Liver (tissue), 9 donors: ENCODE data around the gene CUX1. TPM values are rescaled to one million over a fixed set of nuclear protein-coding genes. Genes with fewer than 3 reads are reported as not detected.

Source experiments
- DNase-seq: peaks from one replicate; pipeline ENCODE4 v3.0.0-alpha.2; 2017; ENCODE audit warnings: low spot score
- H3K27ac ChIP-seq, 2 donors: one replicate each; pipeline ENCODE4 v1.7.0; 2013; ENCODE audit warnings: inconsistent platforms in 2 of 2, low read length in 2 of 2, control low read depth in 1 of 2, low read depth in 1 of 2, mild to moderate bottlenecking in 1 of 2
- H3K27me3 ChIP-seq, 4 donors: one replicate each; pipeline versions ENCODE4 v1.6.1 to v1.7.0; 2013; ENCODE audit warnings: low read length in 3 of 4, inconsistent platforms in 1 of 4, mild to moderate bottlenecking in 1 of 4, moderate library complexity in 1 of 4; ENCODE audit not compliant: control insufficient read depth in 4 of 4, insufficient read depth in 4 of 4
- H3K36me3 ChIP-seq, 4 donors: one replicate each; pipeline versions ENCODE4 v1.6.1 to v1.7.0; 2013; ENCODE audit warnings: low read length in 3 of 4, mild to moderate bottlenecking in 3 of 4, low read depth in 1 of 4, moderate library complexity in 1 of 4; ENCODE audit not compliant: control insufficient read depth in 4 of 4, insufficient read depth in 3 of 4
- H3K4me1 ChIP-seq, 4 donors: one replicate each; pipeline versions ENCODE4 v1.6.1 to v1.7.0; 2013; ENCODE audit warnings: low read length in 3 of 4, mild to moderate bottlenecking in 3 of 4, moderate library complexity in 1 of 4; ENCODE audit not compliant: control insufficient read depth in 4 of 4, insufficient read depth in 4 of 4
- H3K4me3 ChIP-seq, 3 donors: one replicate each; pipeline versions ENCODE4 v1.6.1 to v1.7.0; 2013; ENCODE audit warnings: low read length in 3 of 3, control low read depth in 1 of 3, low read depth in 1 of 3, mild to moderate bottlenecking in 1 of 3
- H3K9ac ChIP-seq, 2 donors: one replicate each; pipeline ENCODE4 v1.7.0; 2013; ENCODE audit warnings: low read length in 2 of 2, mild to moderate bottlenecking in 2 of 2, moderate library complexity in 2 of 2, control low read depth in 1 of 2, low read depth in 1 of 2
- H3K9me3 ChIP-seq, 4 donors: one replicate each; pipeline versions ENCODE4 v1.6.1 to v1.7.0; 2013; ENCODE audit warnings: low read length in 3 of 4; ENCODE audit not compliant: control insufficient read depth in 4 of 4
- ATF3 ChIP-seq: IDR thresholded peaks from 2 replicates; pipeline ENCODE4 v1.6.1; 2016; ENCODE audit warnings: antibody characterized with exemption
- EGR1 ChIP-seq, 2 donors: IDR thresholded peaks; 2 replicates each; pipeline ENCODE4 v1.6.1; 2016 to 2018; ENCODE audit warnings: antibody characterized with exemption in 2 of 2, low read depth in 2 of 2
- FOXA1 ChIP-seq: IDR thresholded peaks from 2 replicates; pipeline ENCODE4 v1.6.1; 2016; ENCODE audit warnings: antibody characterized with exemption
- FOXA2 ChIP-seq: IDR thresholded peaks from 2 replicates; pipeline ENCODE4 v1.6.1; 2016; ENCODE audit warnings: antibody characterized with exemption
- GABPA ChIP-seq, 2 donors: IDR thresholded peaks in 1 of 2; conservative IDR thresholded peaks in 1 of 2; 2 replicates each; pipeline ENCODE4 v1.6.1; 2016; ENCODE audit warnings: antibody characterized with exemption in 2 of 2, mild to moderate bottlenecking in 1 of 2, moderate library complexity in 1 of 2
- HNF4A ChIP-seq, 2 donors: conservative IDR thresholded peaks; 2 replicates each; pipeline ENCODE4 v1.6.1; 2016; ENCODE audit warnings: antibody characterized with exemption in 2 of 2, mild to moderate bottlenecking in 2 of 2
- HNF4G ChIP-seq: IDR thresholded peaks from 2 replicates; pipeline ENCODE4 v1.6.1; 2016; ENCODE audit warnings: antibody characterized with exemption
- JUND ChIP-seq, 2 donors: IDR thresholded peaks; 2 replicates each; pipeline ENCODE4 v1.6.1; 2016; ENCODE audit warnings: antibody characterized with exemption in 2 of 2
- NR2F2 ChIP-seq: IDR thresholded peaks from 2 replicates; pipeline ENCODE4 v1.6.1; 2016; ENCODE audit warnings: antibody characterized with exemption
- RAD21 ChIP-seq, 2 donors: IDR thresholded peaks; 2 replicates each; pipeline ENCODE4 v1.6.1; 2016; ENCODE audit warnings: antibody characterized with exemption in 2 of 2, mild to moderate bottlenecking in 2 of 2
- REST ChIP-seq: IDR thresholded peaks from 2 replicates; pipeline ENCODE4 v1.6.1; 2016; ENCODE audit warnings: antibody characterized with exemption, mild to moderate bottlenecking
- RXRA ChIP-seq, 2 donors: IDR thresholded peaks; 2 replicates each; pipeline ENCODE4 v1.6.1; 2017 to 2018; ENCODE audit warnings: antibody characterized with exemption in 2 of 2, mild to moderate bottlenecking in 1 of 2
- SP1 ChIP-seq: IDR thresholded peaks from 2 replicates; pipeline ENCODE4 v1.6.1; 2018; ENCODE audit warnings: antibody characterized with exemption, mild to moderate bottlenecking
- TAF1 ChIP-seq: conservative IDR thresholded peaks from 2 replicates; pipeline ENCODE4 v1.6.1; 2016; ENCODE audit warnings: antibody characterized with exemption, mild to moderate bottlenecking
- YY1 ChIP-seq: IDR thresholded peaks from 2 replicates; pipeline ENCODE4 v1.6.1; 2016; ENCODE audit warnings: antibody characterized with exemption, mild to moderate bottlenecking
- WGBS: extraction: QIAGEN DNeasy Blood & Tissue Kit; methylation state at CpG from one replicate; pipeline ENCODE4 v1.1.7; 2013; 5-methylcytosine and 5-hydroxymethylcytosine counted together
- polyA plus RNA-seq, 2 donors: library from polyadenylated mRNA; stranded (reverse) in 1 of 2; unstranded in 1 of 2; fragments of 200-250 nt in 1 of 2; fragments of >200 nt in 1 of 2; fragmentation: Nextera tagmentation in 1 of 2; extraction: Ambion mirVana in 1 of 2; gene quantifications; one replicate each; pipeline versions ENCODE4 v1.2.1 to v1.2.3, GENCODE V29; 2013 to 2015
- total RNA-seq, 2 donors: library from RNA; depleted of rRNA; stranded (reverse); fragments of >200 nt; gene quantifications; one replicate each; pipeline ENCODE4 v1.2.3, GENCODE V29; 2014
- TF ChIP-seq, protein P1 (sequence below): IDR thresholded peaks from 2 replicates; pipeline ENCODE4 v1.6.1; 2016; ENCODE audit warnings: antibody characterized with exemption
- TF ChIP-seq, protein P2 (sequence below): fragments of 150-350 bp; IDR thresholded peaks from 2 replicates; pipeline ENCODE4 v1.5.1; 2017; ENCODE audit warnings: improper control_type of control experiment, low read depth, low read length; ENCODE audit not compliant: missing input control
- TF ChIP-seq, protein P3 (sequence below): IDR thresholded peaks from 2 replicates; pipeline ENCODE4 v1.6.1; 2016; ENCODE audit warnings: antibody characterized with exemption
- donor health status: healthy.
- donor health status: healthy.
- donor health status: healthy.
- donor health status: healthy.
- donor health status: healthy.

The CUX1 gene
- total and polyA plus RNA-seq, 4 donors = 18.6 to 40.6 (median 21.4) TPM

GRCh38 chr7:101826081-101826835 is 8.8 kb downstream of the CUX1 start:
- no peak overlapping the region for H3K4me3 ChIP-seq
- H3K27me3 ChIP-seq = no peaks in the 10 kb centered on the region
- H3K27ac ChIP-seq = no peak overlapping the region
- H3K36me3 ChIP-seq = no peaks in the 10 kb centered on the region
- 93% methylated on average over 15 of the region's 15 CpGs for whole genome bisulfite sequencing
- no peak overlapping the region for H3K9ac ChIP-seq
- no peaks in the 10 kb centered on the region for H3K9me3 ChIP-seq
- H3K4me1 ChIP-seq = peaks cover 0 to 9% (median 5%) of the 10 kb centered on the region in 4 donors
- DNase-seq = no peak
- TF ChIP-seq, protein P1, sequence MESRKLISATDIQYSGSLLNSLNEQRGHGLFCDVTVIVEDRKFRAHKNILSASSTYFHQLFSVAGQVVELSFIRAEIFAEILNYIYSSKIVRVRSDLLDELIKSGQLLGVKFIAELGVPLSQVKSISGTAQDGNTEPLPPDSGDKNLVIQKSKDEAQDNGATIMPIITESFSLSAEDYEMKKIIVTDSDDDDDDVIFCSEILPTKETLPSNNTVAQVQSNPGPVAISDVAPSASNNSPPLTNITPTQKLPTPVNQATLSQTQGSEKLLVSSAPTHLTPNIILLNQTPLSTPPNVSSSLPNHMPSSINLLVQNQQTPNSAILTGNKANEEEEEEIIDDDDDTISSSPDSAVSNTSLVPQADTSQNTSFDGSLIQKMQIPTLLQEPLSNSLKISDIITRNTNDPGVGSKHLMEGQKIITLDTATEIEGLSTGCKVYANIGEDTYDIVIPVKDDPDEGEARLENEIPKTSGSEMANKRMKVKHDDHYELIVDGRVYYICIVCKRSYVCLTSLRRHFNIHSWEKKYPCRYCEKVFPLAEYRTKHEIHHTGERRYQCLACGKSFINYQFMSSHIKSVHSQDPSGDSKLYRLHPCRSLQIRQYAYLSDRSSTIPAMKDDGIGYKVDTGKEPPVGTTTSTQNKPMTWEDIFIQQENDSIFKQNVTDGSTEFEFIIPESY = no peak
- no peak for TF ChIP-seq RXRA (IDR thresholded peaks at IDR 0.05)
- TF ChIP-seq HNF4A (conservative IDR thresholded peaks at IDR 0.05) = no peak
- TF ChIP-seq JUND (IDR thresholded peaks at IDR 0.05) = no peak
- no peak for TF ChIP-seq RAD21 (IDR thresholded peaks at IDR 0.05)
- TF ChIP-seq FOXA2 = no peak
- no peak for TF ChIP-seq ATF3
- TF ChIP-seq, protein P2, sequence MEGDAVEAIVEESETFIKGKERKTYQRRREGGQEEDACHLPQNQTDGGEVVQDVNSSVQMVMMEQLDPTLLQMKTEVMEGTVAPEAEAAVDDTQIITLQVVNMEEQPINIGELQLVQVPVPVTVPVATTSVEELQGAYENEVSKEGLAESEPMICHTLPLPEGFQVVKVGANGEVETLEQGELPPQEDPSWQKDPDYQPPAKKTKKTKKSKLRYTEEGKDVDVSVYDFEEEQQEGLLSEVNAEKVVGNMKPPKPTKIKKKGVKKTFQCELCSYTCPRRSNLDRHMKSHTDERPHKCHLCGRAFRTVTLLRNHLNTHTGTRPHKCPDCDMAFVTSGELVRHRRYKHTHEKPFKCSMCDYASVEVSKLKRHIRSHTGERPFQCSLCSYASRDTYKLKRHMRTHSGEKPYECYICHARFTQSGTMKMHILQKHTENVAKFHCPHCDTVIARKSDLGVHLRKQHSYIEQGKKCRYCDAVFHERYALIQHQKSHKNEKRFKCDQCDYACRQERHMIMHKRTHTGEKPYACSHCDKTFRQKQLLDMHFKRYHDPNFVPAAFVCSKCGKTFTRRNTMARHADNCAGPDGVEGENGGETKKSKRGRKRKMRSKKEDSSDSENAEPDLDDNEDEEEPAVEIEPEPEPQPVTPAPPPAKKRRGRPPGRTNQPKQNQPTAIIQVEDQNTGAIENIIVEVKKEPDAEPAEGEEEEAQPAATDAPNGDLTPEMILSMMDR = no peak
- TF ChIP-seq TAF1 = no peak
- TF ChIP-seq REST = no peak
- TF ChIP-seq HNF4G = no peak
- TF ChIP-seq, protein P3, sequence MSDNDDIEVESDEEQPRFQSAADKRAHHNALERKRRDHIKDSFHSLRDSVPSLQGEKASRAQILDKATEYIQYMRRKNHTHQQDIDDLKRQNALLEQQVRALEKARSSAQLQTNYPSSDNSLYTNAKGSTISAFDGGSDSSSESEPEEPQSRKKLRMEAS = no peak
- no peak for TF ChIP-seq EGR1 (IDR thresholded peaks at IDR 0.05; ENCODE audit: low read depth in 2 of 2)
- TF ChIP-seq GABPA (IDR thresholded peaks at IDR 0.05 in 1 of 2, conservative IDR thresholded peaks at IDR 0.05 in 1 of 2) = no peak
- TF ChIP-seq YY1 = no peak
- no peak for TF ChIP-seq NR2F2
- TF ChIP-seq SP1 = no peak
- no peak for TF ChIP-seq FOXA1
